GM21360 (cell line): ENCODE results near the gene SLC6A19.

Experiments
- ATAC-seq: cut with Tn5 transposase; IDR thresholded peaks from one replicate; pipeline ENCODE4 v1.9.1; 2021; ENCODE audit warnings: mild to moderate bottlenecking, moderate library complexity; ENCODE audit not compliant: unreplicated experiment

SLC6A19 gene

DNA sequence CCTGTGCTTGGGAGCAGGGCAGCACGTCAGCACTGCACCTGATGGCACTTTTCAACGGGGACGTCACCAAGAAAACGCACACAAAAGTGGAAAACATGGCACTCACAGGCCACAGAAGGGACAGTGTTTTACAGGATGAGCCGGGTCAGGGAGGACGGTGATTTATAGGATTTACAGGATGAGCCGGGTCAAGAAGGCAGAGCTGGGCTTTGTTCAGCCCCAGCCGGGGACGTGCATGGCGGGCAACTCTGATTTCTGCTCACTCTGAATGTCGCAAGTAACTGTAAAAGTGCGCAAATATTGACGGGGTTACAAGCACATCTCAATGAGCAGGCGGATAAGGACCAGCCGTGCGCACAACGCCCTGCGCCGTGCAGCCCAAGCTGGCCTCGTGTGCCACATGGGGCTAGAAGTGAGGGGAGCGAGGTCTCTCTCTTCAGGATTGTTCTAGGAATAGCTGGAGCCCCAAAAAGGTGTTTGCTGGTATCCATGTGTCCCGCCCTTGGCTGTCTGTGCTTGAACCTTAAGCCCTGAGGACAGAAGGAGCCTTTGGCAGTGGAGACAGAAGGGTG lies 40.2 kb downstream of the SLC6A19 start:
- ATAC-seq: no peak

DNA sequence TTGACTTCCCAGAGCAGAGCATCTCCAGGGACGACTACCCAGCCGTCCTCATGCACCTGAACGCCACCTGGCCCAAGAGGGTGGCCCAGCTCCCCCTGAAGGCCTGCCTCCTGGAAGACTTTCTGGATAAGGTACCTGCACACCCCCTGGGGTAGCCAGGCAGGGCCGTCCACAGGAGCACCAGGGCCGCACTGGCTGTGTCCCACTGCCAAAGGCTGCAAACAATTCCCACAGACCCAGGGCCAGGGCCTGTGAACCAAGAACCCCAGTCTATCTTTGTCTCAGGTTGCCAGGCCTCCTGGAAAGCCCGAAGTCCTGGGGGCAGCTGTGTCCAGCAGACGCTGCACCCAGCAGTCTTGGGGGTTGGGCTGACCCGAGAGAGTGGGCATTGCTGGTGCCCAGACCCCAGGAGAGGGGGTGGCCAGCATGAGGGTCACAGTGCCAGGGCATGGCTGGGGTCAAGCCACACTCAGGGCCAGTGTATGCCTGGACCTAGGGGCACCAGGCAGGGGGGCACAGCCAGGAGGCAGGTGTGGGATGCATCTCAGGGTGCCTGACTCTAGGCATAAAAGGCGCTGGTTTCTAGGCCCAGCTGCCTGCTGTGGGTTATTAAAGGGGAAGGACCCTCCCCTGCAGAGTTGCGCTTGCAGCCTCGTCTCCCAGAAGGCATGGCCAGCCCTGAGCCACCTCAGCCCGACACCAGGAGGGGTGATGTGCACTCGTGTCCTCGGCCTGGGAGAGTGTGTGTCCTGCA lies 41.5 kb downstream of the SLC6A19 start:
- ATAC-seq: no peak

DNA sequence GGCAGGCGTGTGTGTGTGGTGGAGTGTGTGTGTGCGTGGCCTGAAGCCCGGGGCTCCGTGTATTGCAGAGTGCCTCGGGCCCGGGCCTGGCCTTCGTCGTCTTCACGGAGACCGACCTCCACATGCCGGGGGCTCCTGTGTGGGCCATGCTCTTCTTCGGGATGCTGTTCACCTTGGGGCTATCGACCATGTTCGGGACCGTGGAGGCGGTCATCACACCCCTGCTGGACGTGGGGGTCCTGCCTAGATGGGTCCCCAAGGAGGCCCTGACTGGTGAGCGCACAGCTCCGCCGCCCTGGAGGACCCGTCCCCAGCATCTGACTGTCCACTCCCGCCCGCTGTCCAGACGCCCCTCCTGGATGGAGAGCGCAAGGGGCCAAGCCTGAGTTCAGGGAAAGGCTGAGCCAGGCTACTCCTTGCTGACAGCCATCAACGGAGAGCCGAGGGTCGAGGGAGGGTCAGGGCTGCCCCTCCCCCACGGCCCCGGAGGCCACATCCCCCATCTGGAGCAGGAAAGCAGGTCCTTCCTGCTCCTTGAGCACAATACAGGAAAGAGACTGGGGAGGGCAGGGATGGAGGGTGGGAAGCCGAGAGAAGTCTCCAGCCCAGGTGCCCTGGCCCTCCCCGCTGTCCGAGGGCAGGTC lies 42.2 kb downstream of the SLC6A19 start:
- ATAC-seq: no peak

DNA sequence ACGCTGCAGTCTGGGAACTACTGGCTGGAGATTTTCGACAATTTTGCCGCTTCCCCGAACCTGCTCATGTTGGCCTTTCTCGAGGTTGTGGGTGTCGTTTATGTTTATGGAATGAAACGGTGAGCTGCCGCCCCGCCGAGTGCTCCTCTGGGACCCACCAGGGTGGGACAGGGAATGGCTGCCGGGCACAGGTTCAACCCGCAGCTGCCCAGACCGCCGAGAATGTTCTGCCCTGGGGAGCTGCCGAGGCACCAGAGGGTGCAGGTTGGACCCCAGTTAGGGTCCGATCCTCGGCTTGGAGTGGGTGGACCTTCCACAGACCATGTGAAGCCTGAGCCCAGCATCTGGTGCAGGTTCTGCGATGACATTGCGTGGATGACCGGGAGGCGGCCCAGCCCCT lies 42.9 kb downstream of the SLC6A19 start:
- no peak for ATAC-seq

DNA sequence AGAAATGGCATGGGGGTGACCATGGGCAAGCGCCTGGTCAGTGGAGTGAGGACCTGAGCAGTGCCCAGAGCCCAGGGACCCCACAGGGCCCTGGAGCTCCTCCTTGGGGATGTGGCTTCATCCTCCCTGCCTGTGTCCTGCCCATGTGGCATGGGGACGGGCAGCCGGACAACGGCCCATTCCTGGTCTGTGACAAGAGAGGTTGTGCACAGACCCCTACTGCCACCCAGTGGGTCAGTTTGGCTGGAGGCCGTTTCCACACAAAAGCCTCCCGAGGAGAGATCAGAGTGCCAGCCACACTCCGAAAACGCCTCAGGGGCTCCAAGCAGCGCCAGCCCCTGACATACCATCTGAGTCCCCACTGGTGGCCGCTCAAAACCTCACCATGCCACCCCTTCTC lies 43.6 kb downstream of the SLC6A19 start:
- ATAC-seq: no peak

DNA sequence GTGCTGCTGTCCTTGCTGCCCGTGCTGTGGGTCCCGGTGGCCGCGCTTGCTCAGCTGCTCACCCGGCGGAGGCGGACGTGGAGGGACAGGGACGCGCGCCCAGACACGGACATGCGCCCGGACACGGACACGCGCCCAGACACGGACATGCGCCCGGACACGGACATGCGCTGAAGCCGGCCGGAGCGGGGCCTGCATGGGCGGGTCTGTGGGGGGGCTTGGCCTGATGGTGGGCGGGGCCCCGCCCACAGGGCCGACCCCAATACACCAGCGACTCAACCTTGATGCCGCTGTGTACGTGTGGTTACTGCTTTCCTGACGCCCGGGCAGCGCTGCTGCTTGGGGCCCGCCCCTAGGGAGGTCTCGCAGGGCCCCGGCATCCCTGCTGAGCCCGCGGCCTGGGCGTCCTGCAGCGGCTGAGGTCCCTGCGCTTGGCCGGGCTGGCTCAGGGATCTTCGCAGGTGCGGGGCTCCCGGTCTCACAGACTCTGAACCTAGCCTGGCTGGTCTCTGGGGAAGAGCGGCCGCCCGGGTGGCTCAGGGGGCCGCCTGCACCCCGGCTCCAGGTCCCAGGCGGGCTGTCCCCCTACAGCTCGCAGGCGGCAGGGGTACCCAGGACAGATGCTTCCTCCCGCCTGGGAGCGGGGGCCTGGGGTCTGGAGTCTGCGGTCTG lies 44.6 kb downstream of the SLC6A19 start:
- ATAC-seq: no peak

DNA sequence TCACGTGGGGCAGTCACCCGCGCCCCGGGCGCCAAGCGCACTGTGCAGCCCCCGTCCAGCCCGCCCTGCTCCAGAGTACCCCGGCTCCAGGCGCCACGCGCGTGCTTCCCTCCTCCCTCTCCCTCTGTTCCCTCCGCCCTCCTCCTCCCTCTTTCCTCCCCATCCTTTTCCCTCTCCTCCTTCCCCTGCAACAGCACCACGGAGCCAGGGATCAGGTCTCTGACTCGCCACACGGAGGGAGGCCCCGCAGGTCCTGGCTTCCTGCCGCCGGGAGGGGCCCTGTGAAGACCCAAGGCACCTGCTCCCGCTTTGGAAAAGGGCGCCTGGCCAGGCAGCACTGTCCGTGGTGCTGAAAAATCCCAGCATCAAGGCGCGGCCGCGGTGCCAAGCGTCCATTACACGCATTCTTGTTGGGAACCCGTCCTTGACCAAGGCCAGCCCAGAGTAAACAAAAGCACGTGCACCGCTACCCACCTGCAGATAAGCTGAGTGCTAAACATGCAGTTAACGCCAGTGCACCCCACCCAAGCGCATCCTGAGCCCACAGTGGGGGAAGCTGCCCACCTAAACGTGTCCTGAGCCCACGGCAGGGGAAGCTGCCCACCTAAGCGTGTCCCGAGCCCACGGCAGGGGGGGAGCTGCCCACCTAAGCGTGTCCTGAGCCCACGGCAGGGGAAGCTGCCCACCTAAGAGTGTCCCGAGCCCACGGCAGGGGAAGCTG lies 45.5 kb downstream of the SLC6A19 start:
- no peak for ATAC-seq

DNA sequence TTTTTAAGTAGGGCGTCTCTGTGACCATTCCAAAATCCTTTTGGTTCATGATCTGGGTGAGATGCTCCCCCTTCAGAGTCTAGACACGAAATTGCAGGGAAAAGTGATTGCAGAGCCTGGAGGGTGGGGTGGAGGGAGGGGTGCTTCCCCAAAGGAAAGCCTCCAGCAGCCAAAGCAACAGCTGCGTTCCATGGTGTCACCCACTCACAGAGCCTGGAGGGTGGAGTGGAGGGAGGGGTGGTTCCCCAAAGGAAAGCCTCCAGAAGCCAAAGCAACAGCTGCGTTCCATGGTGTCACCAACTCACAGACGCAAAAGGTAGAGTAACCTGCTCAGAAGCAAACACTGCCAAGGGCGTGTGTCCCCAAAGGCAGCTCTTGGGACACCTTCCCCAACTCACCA lies 46.4 kb downstream of the SLC6A19 start:
- ATAC-seq: no peak

DNA sequence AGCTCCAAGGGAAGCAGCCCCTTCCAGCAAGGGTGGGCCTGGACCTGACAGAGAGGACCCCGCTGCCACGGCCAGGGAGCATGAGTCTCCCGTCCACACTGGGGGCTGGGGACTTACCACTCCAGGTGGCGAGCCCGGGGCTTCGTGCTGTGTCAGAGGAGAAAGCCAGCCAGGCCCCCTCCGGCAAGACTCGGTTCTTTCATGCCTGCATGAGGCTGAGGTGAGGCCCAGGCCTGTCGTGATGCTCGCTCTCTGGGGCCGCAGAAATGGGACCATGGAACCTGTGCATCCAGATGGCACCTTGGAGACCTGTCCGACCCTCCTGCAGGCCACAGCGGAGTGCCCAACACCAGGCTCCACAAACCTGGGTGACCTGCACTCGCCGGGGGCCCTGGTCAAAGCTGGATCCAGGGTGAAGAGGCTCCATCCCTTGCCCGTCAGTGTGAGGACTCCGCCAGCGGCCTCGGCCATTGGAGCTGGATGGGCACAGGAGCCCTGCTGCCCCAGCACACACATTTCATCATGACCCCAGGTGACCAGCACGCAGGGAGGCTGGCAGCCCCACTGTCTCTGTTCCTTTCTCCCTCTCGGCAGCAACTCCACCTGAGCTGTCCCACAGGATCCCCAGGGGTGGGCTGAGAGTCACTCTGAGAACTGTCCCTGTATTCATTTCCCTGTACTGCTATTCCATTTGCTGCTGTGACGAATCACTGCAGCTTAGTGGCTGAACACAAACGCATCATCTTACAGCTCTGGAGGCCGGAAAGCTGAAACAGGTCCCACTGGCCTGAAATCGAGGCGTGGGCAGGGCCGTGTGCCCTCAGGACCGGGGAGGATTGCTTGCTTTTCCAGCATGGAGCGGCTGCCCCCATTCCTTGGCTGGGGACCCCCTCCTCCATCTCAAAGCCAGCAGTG lies 48.2 kb downstream of the SLC6A19 start:
- no peak for ATAC-seq

DNA sequence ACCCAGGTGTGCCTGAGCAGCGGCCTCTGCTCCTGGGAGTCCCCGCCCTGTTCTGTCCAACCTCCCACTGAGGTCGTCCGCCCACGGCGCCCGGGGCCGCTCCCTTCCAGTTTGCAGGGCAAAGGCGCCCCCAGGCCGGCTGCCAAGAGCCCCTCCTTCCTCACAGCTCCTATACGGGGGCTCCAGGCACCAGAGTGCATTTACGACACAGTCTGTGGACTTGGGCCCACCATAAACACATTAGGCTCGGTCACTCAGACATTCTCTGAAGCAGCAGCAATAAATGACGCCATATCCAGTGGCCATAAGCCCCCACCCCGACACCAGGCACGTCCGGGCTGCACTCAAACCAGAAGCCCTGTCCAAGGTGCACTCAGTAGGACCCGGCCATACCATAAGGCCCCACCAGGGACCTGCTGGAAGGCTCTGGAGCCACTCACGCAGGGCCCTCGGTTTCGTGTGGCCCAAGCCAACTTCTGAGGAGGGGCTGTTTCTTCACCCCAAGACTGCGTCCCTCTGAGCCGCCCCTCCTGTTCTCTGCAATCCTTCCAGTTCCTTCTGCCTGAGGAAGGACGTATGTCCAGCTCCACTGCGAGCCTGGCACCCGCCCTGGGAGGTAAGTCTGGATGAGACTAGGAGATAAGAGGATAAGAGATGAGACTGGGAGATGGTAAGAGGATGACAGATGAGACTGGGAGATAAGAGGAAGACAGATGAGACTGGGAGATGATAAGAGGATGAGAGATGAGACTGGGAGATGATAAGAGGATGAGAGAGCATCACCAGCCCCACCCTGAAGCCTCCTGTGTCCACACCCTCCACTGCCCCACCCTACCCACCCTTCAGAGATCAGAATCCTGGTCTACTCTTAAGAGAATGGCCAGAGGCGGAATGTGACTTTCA lies 50.5 kb downstream of the SLC6A19 start:
- no peak for ATAC-seq

DNA sequence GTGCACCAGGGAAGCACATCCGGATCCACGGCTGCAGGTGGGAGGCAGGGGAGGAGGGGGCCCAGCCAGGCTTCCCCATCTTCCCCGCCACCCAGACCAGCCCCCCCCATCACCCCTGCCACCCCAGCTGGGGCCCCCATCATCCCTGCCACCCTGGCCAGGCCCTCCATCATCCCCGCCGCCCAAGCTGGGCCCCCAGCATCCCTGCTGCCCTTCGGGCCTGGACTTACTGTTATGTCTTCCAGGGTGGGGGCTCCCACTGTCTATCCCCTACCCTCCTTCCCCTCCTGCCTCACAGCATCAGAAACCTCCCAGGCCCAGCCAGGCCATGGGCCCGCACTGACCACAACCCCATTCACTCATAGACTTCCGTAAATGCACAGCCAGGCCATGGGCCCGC lies 51.3 kb downstream of the SLC6A19 start:
- ATAC-seq: no peak

DNA sequence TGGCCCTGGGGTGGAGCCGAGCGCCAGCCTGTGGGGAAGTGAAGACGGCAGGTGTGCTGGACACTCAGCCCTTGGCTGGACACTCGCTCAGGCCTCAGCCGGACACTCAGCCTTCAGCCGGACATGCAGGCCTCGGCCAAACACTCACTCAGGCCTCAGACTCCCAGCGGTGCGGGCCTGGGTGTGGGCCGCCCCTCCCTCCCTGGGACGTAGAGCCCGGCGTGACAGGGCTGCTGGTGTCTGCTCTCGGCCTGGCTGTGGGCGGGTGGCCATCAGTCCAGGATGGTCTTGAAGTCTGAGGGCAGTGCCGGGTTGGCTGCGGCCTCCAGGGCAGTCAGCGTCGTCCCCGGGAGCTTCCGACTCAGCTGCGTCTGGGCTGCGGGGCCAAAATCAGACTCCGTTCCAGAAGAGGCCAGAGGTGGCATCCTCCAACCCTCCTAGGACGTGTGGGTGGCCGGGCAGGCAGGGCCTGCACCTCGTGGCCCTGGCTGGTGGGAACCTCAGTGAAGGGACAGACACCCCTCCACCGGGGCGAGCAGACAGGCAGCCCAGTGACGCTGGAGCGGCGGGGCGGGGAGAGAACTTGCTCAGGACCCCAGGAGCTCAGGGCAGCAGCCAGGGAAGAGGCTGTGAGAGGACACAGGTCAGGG lies 52.2 kb downstream of the SLC6A19 start:
- ATAC-seq: no peak

DNA sequence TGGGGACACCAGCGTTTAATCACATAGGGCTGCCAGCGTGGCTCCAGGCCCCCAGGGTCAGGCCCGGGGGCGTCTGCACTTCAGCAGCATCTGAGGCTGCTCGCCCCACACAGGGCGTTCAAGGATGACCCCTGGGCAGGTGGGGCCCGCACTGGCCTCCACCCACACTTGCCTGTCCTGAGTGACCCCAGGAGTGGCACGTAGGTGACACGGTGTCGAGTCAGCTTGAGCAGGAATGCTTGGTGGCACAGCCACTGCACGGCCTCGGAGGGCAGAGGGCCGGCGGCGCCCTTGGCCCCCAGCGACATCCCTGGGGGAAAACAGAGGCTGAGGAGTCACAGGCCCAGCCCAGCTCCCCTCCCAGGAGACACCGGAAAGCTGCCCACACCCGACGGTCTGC lies 52.8 kb downstream of the SLC6A19 start:
- no peak for ATAC-seq

DNA sequence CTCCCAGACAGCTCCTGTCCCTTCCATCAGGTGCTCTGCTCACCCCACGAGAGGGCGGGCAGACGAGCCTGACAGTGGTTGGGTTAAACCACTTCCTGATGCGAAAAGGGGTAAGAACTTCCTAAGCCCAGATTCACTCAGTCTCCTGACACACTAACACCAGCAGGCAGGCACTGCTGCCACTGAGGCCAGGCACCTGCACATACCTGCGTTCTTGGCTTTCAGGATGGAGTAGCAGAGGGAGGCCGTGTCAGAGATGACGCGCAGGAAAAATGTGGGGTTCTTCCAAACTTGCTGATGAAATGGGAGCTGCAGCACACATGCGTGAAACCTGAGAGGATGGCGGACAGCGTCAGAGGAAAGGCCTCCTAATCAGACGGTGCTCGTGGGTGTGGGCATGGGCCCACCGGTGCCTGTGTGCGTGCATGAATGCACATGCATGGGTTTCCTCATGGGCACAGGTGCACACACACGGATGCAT lies 53.7 kb downstream of the SLC6A19 start:
- no peak for ATAC-seq

DNA sequence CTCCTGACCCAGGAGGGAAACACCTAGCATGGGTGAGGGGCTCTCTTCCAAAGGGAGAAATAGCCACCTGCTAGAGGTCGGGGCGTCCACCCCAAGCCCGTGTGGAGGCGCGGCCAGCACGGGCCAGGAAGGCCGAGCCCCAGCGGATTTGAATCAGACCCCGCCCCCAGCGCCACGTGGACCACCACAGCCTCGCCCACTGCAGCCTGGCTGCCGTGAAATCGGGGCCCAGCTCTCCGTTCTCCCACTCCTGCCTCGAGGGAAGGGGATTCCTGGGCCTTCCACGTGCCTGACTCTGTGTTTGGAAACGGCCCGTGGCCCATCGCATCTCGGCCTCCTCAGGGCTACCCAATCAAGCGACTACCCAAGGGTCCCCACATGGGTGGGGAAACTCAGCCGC lies 55.4 kb downstream of the SLC6A19 start:
- no peak for ATAC-seq

DNA sequence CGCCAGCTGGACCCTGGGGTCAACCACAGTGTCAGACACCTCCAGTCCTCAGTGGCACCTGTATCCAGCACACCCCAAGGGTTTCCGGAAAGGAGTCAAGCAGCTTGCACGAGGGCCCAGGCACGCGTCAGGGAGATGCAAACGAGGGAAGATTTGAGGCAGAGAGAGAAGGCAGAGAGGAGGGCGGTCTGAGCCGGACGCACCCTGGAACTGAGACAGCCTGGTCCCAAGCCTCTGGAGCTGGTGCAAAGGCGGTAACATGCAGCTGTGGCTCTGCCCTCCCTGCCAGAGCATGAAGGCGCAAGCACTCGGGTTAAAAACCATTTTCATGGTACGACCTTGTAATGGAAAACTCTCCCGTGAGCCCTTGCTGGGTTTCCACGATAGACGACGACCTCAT lies 56.0 kb downstream of the SLC6A19 start:
- ATAC-seq: no peak

DNA sequence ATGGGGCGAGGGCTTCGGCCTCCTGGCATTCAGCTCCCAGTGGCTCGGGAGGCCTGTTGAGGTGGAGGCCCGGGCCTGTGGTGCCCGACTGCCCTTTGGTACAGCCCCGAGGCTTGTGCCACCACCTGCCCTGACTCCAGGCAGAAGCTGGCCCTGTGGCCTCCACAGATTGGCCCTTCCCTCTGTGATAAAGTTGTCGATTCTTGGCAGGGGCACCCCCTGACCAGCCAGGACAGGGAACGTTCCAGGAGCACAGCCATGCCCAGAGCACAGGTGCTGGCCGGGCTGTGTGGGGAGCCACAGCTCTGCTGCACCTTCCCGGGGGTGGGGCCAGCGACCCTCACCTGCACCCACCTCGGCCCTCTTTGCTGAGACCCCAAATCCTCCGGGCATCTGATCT lies 56.4 kb downstream of the SLC6A19 start:
- no peak for ATAC-seq

DNA sequence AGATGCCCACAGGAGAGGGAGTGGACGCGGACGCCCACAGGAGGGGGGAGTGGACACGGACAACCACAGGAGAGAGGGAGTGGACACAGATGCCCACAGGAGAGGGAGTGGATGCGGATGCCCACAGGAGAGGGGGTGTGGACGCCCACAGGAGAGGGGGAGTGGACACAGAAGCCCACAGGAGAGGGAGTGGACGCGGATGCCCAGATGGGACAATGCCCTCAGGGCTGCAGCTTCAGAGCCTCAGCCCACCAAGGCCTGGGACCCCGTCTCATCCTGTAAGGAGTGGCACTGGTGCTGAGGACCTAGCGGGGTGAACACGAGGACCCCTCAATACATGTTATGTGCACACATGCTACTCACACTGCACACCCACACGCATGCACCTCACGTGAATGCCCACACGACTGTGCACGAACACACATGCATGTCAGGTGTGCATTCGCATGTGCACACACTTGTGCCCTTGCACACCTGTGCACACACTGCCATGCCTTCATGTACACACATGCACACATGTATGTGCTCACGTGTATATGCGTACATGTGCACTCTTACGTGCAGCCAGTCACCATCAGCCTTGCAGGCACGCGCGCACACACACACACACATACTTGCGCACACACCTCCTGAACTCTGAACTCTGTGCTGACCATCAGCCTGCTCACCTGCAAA lies 58.5 kb downstream of the SLC6A19 start:
- no peak for ATAC-seq
